Liver (tissue), 9 donors: ENCODE data around the gene MAPK8IP3. TPM values are rescaled to one million over a fixed set of nuclear protein-coding genes. Genes with fewer than 3 reads are reported as not detected.

Experiments
- DNase-seq: peaks from one replicate; pipeline ENCODE4 v3.0.0-alpha.2; 2017; ENCODE audit warnings: low spot score
- H3K27ac ChIP-seq, 2 donors: one replicate each; pipeline ENCODE4 v1.7.0; 2013; ENCODE audit warnings: inconsistent platforms in 2 of 2, low read length in 2 of 2, control low read depth in 1 of 2, low read depth in 1 of 2, mild to moderate bottlenecking in 1 of 2
- H3K27me3 ChIP-seq, 4 donors: one replicate each; pipeline versions ENCODE4 v1.6.1 to v1.7.0; 2013; ENCODE audit warnings: low read length in 3 of 4, inconsistent platforms in 1 of 4, mild to moderate bottlenecking in 1 of 4, moderate library complexity in 1 of 4; ENCODE audit not compliant: control insufficient read depth in 4 of 4, insufficient read depth in 4 of 4
- H3K36me3 ChIP-seq, 4 donors: one replicate each; pipeline versions ENCODE4 v1.6.1 to v1.7.0; 2013; ENCODE audit warnings: low read length in 3 of 4, mild to moderate bottlenecking in 3 of 4, low read depth in 1 of 4, moderate library complexity in 1 of 4; ENCODE audit not compliant: control insufficient read depth in 4 of 4, insufficient read depth in 3 of 4
- H3K4me1 ChIP-seq, 4 donors: one replicate each; pipeline versions ENCODE4 v1.6.1 to v1.7.0; 2013; ENCODE audit warnings: low read length in 3 of 4, mild to moderate bottlenecking in 3 of 4, moderate library complexity in 1 of 4; ENCODE audit not compliant: control insufficient read depth in 4 of 4, insufficient read depth in 4 of 4
- H3K4me3 ChIP-seq, 3 donors: one replicate each; pipeline versions ENCODE4 v1.6.1 to v1.7.0; 2013; ENCODE audit warnings: low read length in 3 of 3, control low read depth in 1 of 3, low read depth in 1 of 3, mild to moderate bottlenecking in 1 of 3
- H3K9ac ChIP-seq, 2 donors: one replicate each; pipeline ENCODE4 v1.7.0; 2013; ENCODE audit warnings: low read length in 2 of 2, mild to moderate bottlenecking in 2 of 2, moderate library complexity in 2 of 2, control low read depth in 1 of 2, low read depth in 1 of 2
- H3K9me3 ChIP-seq, 4 donors: one replicate each; pipeline versions ENCODE4 v1.6.1 to v1.7.0; 2013; ENCODE audit warnings: low read length in 3 of 4; ENCODE audit not compliant: control insufficient read depth in 4 of 4
- EGR1 ChIP-seq, 2 donors: IDR thresholded peaks; 2 replicates each; pipeline ENCODE4 v1.6.1; 2016 to 2018; ENCODE audit warnings: antibody characterized with exemption in 2 of 2, low read depth in 2 of 2
- FOXA1 ChIP-seq: IDR thresholded peaks from 2 replicates; pipeline ENCODE4 v1.6.1; 2016; ENCODE audit warnings: antibody characterized with exemption
- FOXA2 ChIP-seq: IDR thresholded peaks from 2 replicates; pipeline ENCODE4 v1.6.1; 2016; ENCODE audit warnings: antibody characterized with exemption
- GABPA ChIP-seq, 2 donors: IDR thresholded peaks in 1 of 2; conservative IDR thresholded peaks in 1 of 2; 2 replicates each; pipeline ENCODE4 v1.6.1; 2016; ENCODE audit warnings: antibody characterized with exemption in 2 of 2, mild to moderate bottlenecking in 1 of 2, moderate library complexity in 1 of 2
- HNF4A ChIP-seq, 2 donors: conservative IDR thresholded peaks; 2 replicates each; pipeline ENCODE4 v1.6.1; 2016; ENCODE audit warnings: antibody characterized with exemption in 2 of 2, mild to moderate bottlenecking in 2 of 2
- HNF4G ChIP-seq: IDR thresholded peaks from 2 replicates; pipeline ENCODE4 v1.6.1; 2016; ENCODE audit warnings: antibody characterized with exemption
- JUND ChIP-seq, 2 donors: IDR thresholded peaks; 2 replicates each; pipeline ENCODE4 v1.6.1; 2016; ENCODE audit warnings: antibody characterized with exemption in 2 of 2
- RAD21 ChIP-seq, 2 donors: IDR thresholded peaks; 2 replicates each; pipeline ENCODE4 v1.6.1; 2016; ENCODE audit warnings: antibody characterized with exemption in 2 of 2, mild to moderate bottlenecking in 2 of 2
- RXRA ChIP-seq, 2 donors: IDR thresholded peaks; 2 replicates each; pipeline ENCODE4 v1.6.1; 2017 to 2018; ENCODE audit warnings: antibody characterized with exemption in 2 of 2, mild to moderate bottlenecking in 1 of 2
- SP1 ChIP-seq: IDR thresholded peaks from 2 replicates; pipeline ENCODE4 v1.6.1; 2018; ENCODE audit warnings: antibody characterized with exemption, mild to moderate bottlenecking
- TAF1 ChIP-seq: conservative IDR thresholded peaks from 2 replicates; pipeline ENCODE4 v1.6.1; 2016; ENCODE audit warnings: antibody characterized with exemption, mild to moderate bottlenecking
- YY1 ChIP-seq: IDR thresholded peaks from 2 replicates; pipeline ENCODE4 v1.6.1; 2016; ENCODE audit warnings: antibody characterized with exemption, mild to moderate bottlenecking
- WGBS: extraction: QIAGEN DNeasy Blood & Tissue Kit; methylation state at CpG from one replicate; pipeline ENCODE4 v1.1.7; 2013; 5-methylcytosine and 5-hydroxymethylcytosine counted together
- polyA plus RNA-seq, 2 donors: library from polyadenylated mRNA; stranded (reverse) in 1 of 2; unstranded in 1 of 2; fragments of 200-250 nt in 1 of 2; fragments of >200 nt in 1 of 2; fragmentation: Nextera tagmentation in 1 of 2; extraction: Ambion mirVana in 1 of 2; gene quantifications; one replicate each; pipeline versions ENCODE4 v1.2.1 to v1.2.3, GENCODE V29; 2013 to 2015
- total RNA-seq, 2 donors: library from RNA; depleted of rRNA; stranded (reverse); fragments of >200 nt; gene quantifications; one replicate each; pipeline ENCODE4 v1.2.3, GENCODE V29; 2014
- TF ChIP-seq, protein P1 (sequence below): IDR thresholded peaks from 2 replicates; pipeline ENCODE4 v1.6.1; 2016; ENCODE audit warnings: antibody characterized with exemption, mild to moderate bottlenecking
- TF ChIP-seq, protein P2 (sequence below): IDR thresholded peaks from 2 replicates; pipeline ENCODE4 v1.6.1; 2016; ENCODE audit warnings: antibody characterized with exemption
- TF ChIP-seq, protein P3 (sequence below): fragments of 150-350 bp; IDR thresholded peaks from 2 replicates; pipeline ENCODE4 v1.5.1; 2017; ENCODE audit warnings: improper control_type of control experiment, low read depth, low read length; ENCODE audit not compliant: missing input control
- donor health status: healthy.
- donor health status: healthy.
- donor health status: healthy.
- donor health status: healthy.
- donor health status: healthy.

Gene MAPK8IP3
- total and polyA plus RNA-seq, 4 donors: 4.1 to 43.0 (median 9.3) TPM

DNA sequence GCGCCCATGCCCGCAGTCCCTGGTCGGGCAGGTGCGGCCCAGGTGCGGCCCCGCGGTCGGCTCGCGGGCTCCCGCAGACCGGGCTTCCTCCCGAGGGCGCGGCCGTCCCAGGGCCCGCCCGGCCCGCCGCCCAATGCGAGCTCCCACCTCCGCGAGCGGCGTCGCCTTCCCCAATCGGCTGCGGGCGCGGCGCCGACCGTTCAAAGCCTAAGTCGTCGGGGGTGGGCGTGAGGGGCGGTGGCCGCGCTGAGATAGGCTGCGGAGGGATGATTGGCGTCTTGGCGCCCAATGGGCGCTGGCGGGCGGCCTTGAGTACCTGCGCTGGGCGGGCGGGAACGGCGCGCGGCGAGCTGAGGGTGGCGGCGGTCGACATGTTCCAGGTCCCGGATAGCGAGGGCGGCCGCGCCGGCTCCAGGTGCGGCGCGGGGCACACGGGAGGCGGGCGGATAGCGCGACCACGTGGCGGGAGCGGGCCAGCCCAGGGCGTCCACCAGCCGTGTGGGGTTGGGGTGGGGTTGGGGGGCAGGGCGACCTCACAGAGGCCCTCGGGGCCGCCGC is 28.0 kb upstream of the MAPK8IP3 start, which contains the start of gene JPT2:
TSS of gene JPT2 (plus strand) at position 338 of the 558 bp plus-strand sequence. CDS start at position 372, 34 bp downstream.
- peak in 1 of 2 donors; percentile 22 for TF ChIP-seq EGR1 (IDR thresholded peaks at IDR 0.05; ENCODE audit: low read depth in 2 of 2)
- peak; percentile 77 for TF ChIP-seq SP1
- TF ChIP-seq FOXA2: no peak
- under 1% methylated on average over 79 of the region's 79 CpGs for WGBS
- H3K36me3 ChIP-seq: peaks cover 0 to 21% (median 9%) of the 10 kb centered on the region in 4 donors

DNA sequence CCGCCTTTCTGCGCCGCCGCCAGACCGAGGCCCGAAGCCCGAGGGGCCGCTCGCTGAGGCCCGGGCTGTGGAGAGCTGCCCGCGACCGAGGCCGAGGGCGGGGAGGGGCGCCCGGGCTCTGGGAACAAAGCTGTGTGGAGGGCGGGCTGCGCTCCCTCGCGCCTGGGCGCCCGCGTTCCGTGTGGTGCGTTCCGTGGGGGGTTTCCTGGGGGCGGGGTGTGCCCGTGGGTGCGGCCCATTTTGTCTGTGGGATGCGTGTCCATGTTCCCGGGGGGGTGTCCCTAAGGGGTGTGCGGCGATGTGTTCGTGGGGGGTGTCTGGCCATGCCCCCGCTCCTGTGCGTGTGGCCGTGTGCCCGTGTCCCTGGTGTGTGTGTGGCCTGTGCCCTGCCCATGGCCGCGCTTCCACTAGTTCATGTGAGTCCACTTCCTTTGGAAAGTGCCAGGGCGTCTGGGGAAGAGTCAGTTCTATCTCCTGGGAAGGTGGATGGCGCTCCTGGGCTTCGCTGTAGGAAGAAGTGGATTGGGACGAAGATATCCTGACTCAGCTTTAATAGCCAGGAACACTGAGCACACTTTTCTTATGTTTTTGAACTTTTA is 27.4 kb upstream of the MAPK8IP3 start:
- H3K9ac ChIP-seq: peak overlapping the region; percentile 3 to 37
- under 1% methylated on average over 45 of the region's 45 CpGs for WGBS
- peak; percentile 43 for DNase-seq
- no peaks in the 10 kb centered on the region for H3K9me3 ChIP-seq
- H3K27me3 ChIP-seq: no peaks in the 10 kb centered on the region
- H3K27ac ChIP-seq: peak overlapping the region; percentile 49 to 82
- TF ChIP-seq RAD21 (IDR thresholded peaks at IDR 0.05) (peak in 1 of 2 donors; percentile 20), EGR1 (IDR thresholded peaks at IDR 0.05; ENCODE audit: low read depth in 2 of 2) (no peak), RXRA (IDR thresholded peaks at IDR 0.05) (peak; percentile 36 to 46), YY1 (peak; percentile 48)
- peak overlapping the region; percentile 60 to 87 (median 62) for H3K4me3 ChIP-seq
- peaks cover 0 to 9% (median 6%) of the 10 kb centered on the region in 4 donors for H3K4me1 ChIP-seq
- peaks cover 0 to 23% (median 9%) of the 10 kb centered on the region in 4 donors for H3K36me3 ChIP-seq

More for the DNA sequence above, 28.0 kb upstream of the MAPK8IP3 start, which contains the start of gene JPT2:
- peaks cover 0 to 9% (median 6%) of the 10 kb centered on the region in 4 donors for H3K4me1 ChIP-seq
- no peaks in the 10 kb centered on the region for H3K27me3 ChIP-seq
- H3K27ac ChIP-seq: peak within 1 kb of the TSS; percentile 49 to 82
- no peaks in the 10 kb centered on the region for H3K9me3 ChIP-seq
- peak within 1 kb of the TSS; percentile 3 to 37 for H3K9ac ChIP-seq
- H3K4me3 ChIP-seq: peak within 1 kb of the TSS; percentile 60 to 87 (median 62)
- DNase-seq: peak; percentile 96

DNA sequence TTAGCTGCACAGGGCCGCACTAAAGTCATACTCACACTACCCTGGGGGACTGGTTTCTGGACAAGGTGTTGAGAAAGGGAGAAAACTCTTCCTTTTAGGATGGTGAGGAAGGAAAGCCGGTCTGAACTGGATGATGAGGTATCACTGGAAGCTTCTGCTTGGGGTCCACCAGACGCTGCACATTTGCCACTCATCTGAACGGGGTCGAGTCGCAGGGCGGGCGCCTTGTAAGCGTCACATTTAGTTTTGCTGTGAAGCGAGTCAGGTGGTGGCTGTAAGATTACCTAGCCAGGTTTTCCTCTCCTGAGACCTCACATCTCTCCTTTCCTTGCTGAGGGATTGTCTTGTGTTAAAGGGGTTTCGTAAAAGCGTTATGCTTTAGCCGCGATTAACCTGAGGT is 25.6 kb upstream of the MAPK8IP3 start:
- WGBS: 97% methylated on average over 14 of the region's 14 CpGs
- Histone ChIP-seq H3K27me3 (no peaks in the 10 kb centered on the region), H3K4me1 (peaks cover 0 to 9% (median 6%) of the 10 kb centered on the region in 4 donors), H3K9me3 (no peaks in the 10 kb centered on the region), H3K4me3 (no peak overlapping the region), H3K27ac (no peak overlapping the region), H3K36me3 (peaks cover 2 to 12% (median 3%) of the 10 kb centered on the region in 4 donors), H3K9ac (no peak overlapping the region)
- no peak for DNase-seq
- no peak for TF ChIP-seq YY1
- TF ChIP-seq HNF4A (conservative IDR thresholded peaks at IDR 0.05): no peak
- TF ChIP-seq TAF1: no peak

DNA sequence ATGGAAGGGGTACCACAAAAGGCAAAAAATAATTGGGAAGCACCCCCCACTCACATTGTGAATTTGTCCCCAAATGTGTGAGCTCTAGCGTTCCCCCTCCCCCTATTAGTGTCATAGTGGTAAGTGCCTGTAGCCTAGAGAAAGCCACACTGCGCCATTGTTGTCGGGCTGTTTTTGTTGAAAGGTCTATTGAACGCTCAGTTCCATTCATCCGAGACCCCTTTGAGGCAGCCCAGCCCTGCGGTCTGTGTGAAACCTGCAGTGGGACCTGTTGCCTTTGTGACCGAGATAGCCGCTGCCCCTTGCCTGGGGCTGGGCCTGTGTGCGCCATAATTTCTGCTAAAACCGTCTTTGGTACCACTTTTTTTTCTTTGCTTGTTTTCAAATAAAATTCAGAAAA is 25.0 kb upstream of the MAPK8IP3 start:
- no peaks in the 10 kb centered on the region for H3K27me3 ChIP-seq
- WGBS: 95% methylated on average over 10 of the region's 10 CpGs
- no peaks in the 10 kb centered on the region for H3K9me3 ChIP-seq
- no peak overlapping the region for H3K9ac ChIP-seq
- peaks cover 0 to 9% (median 6%) of the 10 kb centered on the region in 4 donors for H3K4me1 ChIP-seq
- DNase-seq: no peak
- TF ChIP-seq, protein P1, sequence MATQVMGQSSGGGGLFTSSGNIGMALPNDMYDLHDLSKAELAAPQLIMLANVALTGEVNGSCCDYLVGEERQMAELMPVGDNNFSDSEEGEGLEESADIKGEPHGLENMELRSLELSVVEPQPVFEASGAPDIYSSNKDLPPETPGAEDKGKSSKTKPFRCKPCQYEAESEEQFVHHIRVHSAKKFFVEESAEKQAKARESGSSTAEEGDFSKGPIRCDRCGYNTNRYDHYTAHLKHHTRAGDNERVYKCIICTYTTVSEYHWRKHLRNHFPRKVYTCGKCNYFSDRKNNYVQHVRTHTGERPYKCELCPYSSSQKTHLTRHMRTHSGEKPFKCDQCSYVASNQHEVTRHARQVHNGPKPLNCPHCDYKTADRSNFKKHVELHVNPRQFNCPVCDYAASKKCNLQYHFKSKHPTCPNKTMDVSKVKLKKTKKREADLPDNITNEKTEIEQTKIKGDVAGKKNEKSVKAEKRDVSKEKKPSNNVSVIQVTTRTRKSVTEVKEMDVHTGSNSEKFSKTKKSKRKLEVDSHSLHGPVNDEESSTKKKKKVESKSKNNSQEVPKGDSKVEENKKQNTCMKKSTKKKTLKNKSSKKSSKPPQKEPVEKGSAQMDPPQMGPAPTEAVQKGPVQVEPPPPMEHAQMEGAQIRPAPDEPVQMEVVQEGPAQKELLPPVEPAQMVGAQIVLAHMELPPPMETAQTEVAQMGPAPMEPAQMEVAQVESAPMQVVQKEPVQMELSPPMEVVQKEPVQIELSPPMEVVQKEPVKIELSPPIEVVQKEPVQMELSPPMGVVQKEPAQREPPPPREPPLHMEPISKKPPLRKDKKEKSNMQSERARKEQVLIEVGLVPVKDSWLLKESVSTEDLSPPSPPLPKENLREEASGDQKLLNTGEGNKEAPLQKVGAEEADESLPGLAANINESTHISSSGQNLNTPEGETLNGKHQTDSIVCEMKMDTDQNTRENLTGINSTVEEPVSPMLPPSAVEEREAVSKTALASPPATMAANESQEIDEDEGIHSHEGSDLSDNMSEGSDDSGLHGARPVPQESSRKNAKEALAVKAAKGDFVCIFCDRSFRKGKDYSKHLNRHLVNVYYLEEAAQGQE: no peak
- TF ChIP-seq FOXA2 (no peak), FOXA1 (no peak), GABPA (IDR thresholded peaks at IDR 0.05 in 1 of 2, conservative IDR thresholded peaks at IDR 0.05 in 1 of 2) (no peak), HNF4A (conservative IDR thresholded peaks at IDR 0.05) (no peak), YY1 (no peak), RXRA (IDR thresholded peaks at IDR 0.05) (no peak), JUND (IDR thresholded peaks at IDR 0.05) (no peak), SP1 (no peak), HNF4G (no peak)
- TF ChIP-seq, protein P2, sequence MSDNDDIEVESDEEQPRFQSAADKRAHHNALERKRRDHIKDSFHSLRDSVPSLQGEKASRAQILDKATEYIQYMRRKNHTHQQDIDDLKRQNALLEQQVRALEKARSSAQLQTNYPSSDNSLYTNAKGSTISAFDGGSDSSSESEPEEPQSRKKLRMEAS: no peak
- TF ChIP-seq, protein P3, sequence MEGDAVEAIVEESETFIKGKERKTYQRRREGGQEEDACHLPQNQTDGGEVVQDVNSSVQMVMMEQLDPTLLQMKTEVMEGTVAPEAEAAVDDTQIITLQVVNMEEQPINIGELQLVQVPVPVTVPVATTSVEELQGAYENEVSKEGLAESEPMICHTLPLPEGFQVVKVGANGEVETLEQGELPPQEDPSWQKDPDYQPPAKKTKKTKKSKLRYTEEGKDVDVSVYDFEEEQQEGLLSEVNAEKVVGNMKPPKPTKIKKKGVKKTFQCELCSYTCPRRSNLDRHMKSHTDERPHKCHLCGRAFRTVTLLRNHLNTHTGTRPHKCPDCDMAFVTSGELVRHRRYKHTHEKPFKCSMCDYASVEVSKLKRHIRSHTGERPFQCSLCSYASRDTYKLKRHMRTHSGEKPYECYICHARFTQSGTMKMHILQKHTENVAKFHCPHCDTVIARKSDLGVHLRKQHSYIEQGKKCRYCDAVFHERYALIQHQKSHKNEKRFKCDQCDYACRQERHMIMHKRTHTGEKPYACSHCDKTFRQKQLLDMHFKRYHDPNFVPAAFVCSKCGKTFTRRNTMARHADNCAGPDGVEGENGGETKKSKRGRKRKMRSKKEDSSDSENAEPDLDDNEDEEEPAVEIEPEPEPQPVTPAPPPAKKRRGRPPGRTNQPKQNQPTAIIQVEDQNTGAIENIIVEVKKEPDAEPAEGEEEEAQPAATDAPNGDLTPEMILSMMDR: no peak
- H3K27ac ChIP-seq: no peak overlapping the region
- H3K4me3 ChIP-seq: no peak overlapping the region
- peaks cover 2 to 11% (median 6%) of the 10 kb centered on the region in 4 donors for H3K36me3 ChIP-seq
